ENCODE data around the gene SRP19.
"Not testable (repeated sequence)": the region's sequence is repeated elsewhere in the genome, so short reads cannot be mapped to it uniquely, and the experiment has no call there.

The SRP19 gene

GRCh38 chr5:112854651-112855050 lies 6.4 kb upstream of the SRP19 start:
- H3K9me3 ChIP-seq (ENCODE audit: control insufficient read depth, insufficient read depth, low read length): no peaks in the 10 kb centered on the region
- H3K9ac ChIP-seq (ENCODE audit: low read depth, low read length): no peak overlapping the region
- no peaks in the 10 kb centered on the region for H3K36me3 ChIP-seq (ENCODE audit: insufficient read depth, low read length)
- no peaks in the 10 kb centered on the region for H3K4me1 ChIP-seq (ENCODE audit: insufficient read depth, low read length)

GRCh38 chr5:112857866-112858265 lies 3.2 kb upstream of the SRP19 start:
- Histone ChIP-seq H3K4me1 (ENCODE audit: insufficient read depth, low read length) (peaks cover 7% of the 10 kb centered on the region; the same call in 1 of the 2 replicates), H3K36me3 (ENCODE audit: insufficient read depth, low read length) (peaks cover 4% of the 10 kb centered on the region; the same call in 1 of the 2 replicates), H3K9me3 (ENCODE audit: control insufficient read depth, insufficient read depth, low read length) (no peaks in the 10 kb centered on the region), H3K9ac (ENCODE audit: low read depth, low read length) (no peak overlapping the region)

- not testable (repeated sequence) for H3K9me3 ChIP-seq (ENCODE audit: control insufficient read depth, insufficient read depth, low read length); H3K4me1 ChIP-seq (ENCODE audit: insufficient read depth, low read length)
- Histone ChIP-seq H3K36me3 (ENCODE audit: insufficient read depth, low read length) (peaks cover 18% of the 10 kb centered on the region), H3K9ac (ENCODE audit: low read depth, low read length) (peak overlapping the region; percentile 80)
Measured at GRCh38 chr5:112860571-112860928, 537 bp upstream of the SRP19 start.

GRCh38 chr5:112861638-112861985 lies 525 bp downstream of the SRP19 start:
- H3K4me1 ChIP-seq (ENCODE audit: insufficient read depth, low read length): peaks cover 10% of the 10 kb centered on the region; the same call in 1 of the 2 replicates
- peak overlapping the region; percentile 80 for H3K9ac ChIP-seq (ENCODE audit: low read depth, low read length)
- peaks cover 22% of the 10 kb centered on the region for H3K36me3 ChIP-seq (ENCODE audit: insufficient read depth, low read length)
- H3K9me3 ChIP-seq (ENCODE audit: control insufficient read depth, insufficient read depth, low read length): no peaks in the 10 kb centered on the region

GRCh38 chr5:112862085-112862484 lies 998 bp downstream of the SRP19 start:
- Histone ChIP-seq H3K9ac (ENCODE audit: low read depth, low read length) (peak overlapping the region; percentile 80), H3K36me3 (ENCODE audit: insufficient read depth, low read length) (peaks cover 24% of the 10 kb centered on the region), H3K4me1 (ENCODE audit: insufficient read depth, low read length) (peaks cover 10% of the 10 kb centered on the region; the same call in 1 of the 2 replicates), H3K9me3 (ENCODE audit: control insufficient read depth, insufficient read depth, low read length) (no peaks in the 10 kb centered on the region)

- peaks cover 24% of the 10 kb centered on the region for H3K36me3 ChIP-seq (ENCODE audit: insufficient read depth, low read length)
- H3K9ac ChIP-seq (ENCODE audit: low read depth, low read length): no peak overlapping the region
- peaks cover 10% of the 10 kb centered on the region; the same call in 1 of the 2 replicates for H3K4me1 ChIP-seq (ENCODE audit: insufficient read depth, low read length)
- no peaks in the 10 kb centered on the region for H3K9me3 ChIP-seq (ENCODE audit: control insufficient read depth, insufficient read depth, low read length)
Measured at GRCh38 chr5:112863549-112863948, 2.5 kb downstream of the SRP19 start.

- peaks cover 10% of the 10 kb centered on the region; the same call in 1 of the 2 replicates for H3K4me1 ChIP-seq (ENCODE audit: insufficient read depth, low read length)
- H3K36me3 ChIP-seq (ENCODE audit: insufficient read depth, low read length): peaks cover 38% of the 10 kb centered on the region
- H3K9ac ChIP-seq (ENCODE audit: low read depth, low read length): no peak overlapping the region
- no peaks in the 10 kb centered on the region for H3K9me3 ChIP-seq (ENCODE audit: control insufficient read depth, insufficient read depth, low read length)
Measured at GRCh38 chr5:112865128-112865527, 4.0 kb downstream of the SRP19 start.

GRCh38 chr5:112866739-112867138 lies 5.7 kb downstream of the SRP19 start:
- H3K4me1 ChIP-seq (ENCODE audit: insufficient read depth, low read length): peaks cover 10% of the 10 kb centered on the region; the same call in 1 of the 2 replicates
- no peak overlapping the region for H3K9ac ChIP-seq (ENCODE audit: low read depth, low read length)
- peaks cover 45% of the 10 kb centered on the region for H3K36me3 ChIP-seq (ENCODE audit: insufficient read depth, low read length)
- H3K9me3 ChIP-seq (ENCODE audit: control insufficient read depth, insufficient read depth, low read length): no peaks in the 10 kb centered on the region

- H3K4me1 ChIP-seq (ENCODE audit: insufficient read depth, low read length): peaks cover 7% of the 10 kb centered on the region; the same call in 1 of the 2 replicates
- H3K9me3 ChIP-seq (ENCODE audit: control insufficient read depth, insufficient read depth, low read length): no peaks in the 10 kb centered on the region
- peaks cover 44% of the 10 kb centered on the region for H3K36me3 ChIP-seq (ENCODE audit: insufficient read depth, low read length)
Measured at GRCh38 chr5:112867411-112867810, 6.3 kb downstream of the SRP19 start.

GRCh38 chr5:112869948-112870347 lies 8.9 kb downstream of the SRP19 start:
- Histone ChIP-seq H3K4me1 (ENCODE audit: insufficient read depth, low read length) (no peaks in the 10 kb centered on the region), H3K9ac (ENCODE audit: low read depth, low read length) (no peak overlapping the region), H3K36me3 (ENCODE audit: insufficient read depth, low read length) (peaks cover 27% of the 10 kb centered on the region), H3K9me3 (ENCODE audit: control insufficient read depth, insufficient read depth, low read length) (no peaks in the 10 kb centered on the region)

More at GRCh38 chr5:112867411-112867810, 6.3 kb downstream of the SRP19 start:
- no peak overlapping the region for H3K9ac ChIP-seq (ENCODE audit: low read depth, low read length)

- peaks cover 27% of the 10 kb centered on the region for H3K36me3 ChIP-seq (ENCODE audit: insufficient read depth, low read length)
- no peaks in the 10 kb centered on the region for H3K9me3 ChIP-seq (ENCODE audit: control insufficient read depth, insufficient read depth, low read length)
Measured at GRCh38 chr5:112870966-112871365, 9.9 kb downstream of the SRP19 start.

GRCh38 chr5:112876362-112876761 lies 15.3 kb downstream of the SRP19 start:
- Histone ChIP-seq H3K36me3 (ENCODE audit: insufficient read depth, low read length) (no peaks in the 10 kb centered on the region; the same call in none of the 2 replicates), H3K9me3 (ENCODE audit: control insufficient read depth, insufficient read depth, low read length) (no peaks in the 10 kb centered on the region), H3K9ac (ENCODE audit: low read depth, low read length) (no peak overlapping the region), H3K4me1 (ENCODE audit: insufficient read depth, low read length) (peaks cover 33% of the 10 kb centered on the region)

More at GRCh38 chr5:112870966-112871365, 9.9 kb downstream of the SRP19 start:
- Histone ChIP-seq H3K9ac (ENCODE audit: low read depth, low read length) (no peak overlapping the region), H3K4me1 (ENCODE audit: insufficient read depth, low read length) (peaks cover 5% of the 10 kb centered on the region)

GRCh38 chr5:112878101-112878500 lies 17.0 kb downstream of the SRP19 start:
- H3K9ac ChIP-seq (ENCODE audit: low read depth, low read length): no peak overlapping the region

GRCh38 chr5:112878760-112879159 lies 17.7 kb downstream of the SRP19 start:
- Histone ChIP-seq H3K4me1 (ENCODE audit: insufficient read depth, low read length) (peaks cover 33% of the 10 kb centered on the region), H3K36me3 (ENCODE audit: insufficient read depth, low read length) (peaks cover 9% of the 10 kb centered on the region), H3K9ac (ENCODE audit: low read depth, low read length) (no peak overlapping the region), H3K9me3 (ENCODE audit: control insufficient read depth, insufficient read depth, low read length) (no peaks in the 10 kb centered on the region)

More at GRCh38 chr5:112878101-112878500, 17.0 kb downstream of the SRP19 start:
- Histone ChIP-seq H3K4me1 (ENCODE audit: insufficient read depth, low read length) (peaks cover 33% of the 10 kb centered on the region), H3K9me3 (ENCODE audit: control insufficient read depth, insufficient read depth, low read length) (no peaks in the 10 kb centered on the region), H3K36me3 (ENCODE audit: insufficient read depth, low read length) (peaks cover 9% of the 10 kb centered on the region)

GRCh38 chr5:112880219-112880964 lies 19.3 kb downstream of the SRP19 start:
- peaks cover 12% of the 10 kb centered on the region for H3K36me3 ChIP-seq (ENCODE audit: insufficient read depth, low read length)
- no peaks in the 10 kb centered on the region for H3K9me3 ChIP-seq (ENCODE audit: control insufficient read depth, insufficient read depth, low read length)
- H3K9ac ChIP-seq (ENCODE audit: low read depth, low read length): no peak overlapping the region
- peaks cover 29% of the 10 kb centered on the region for H3K4me1 ChIP-seq (ENCODE audit: insufficient read depth, low read length)
